Measurements from ENCODE around the gene TAL2. TPM values are rescaled to one million over a fixed set of nuclear protein-coding genes. Genes with fewer than 3 reads are reported as not detected.
"Not testable (repeated sequence)": the region's sequence is repeated elsewhere in the genome, so short reads cannot be mapped to it uniquely, and the experiment has no call there.

Gene TAL2
- total RNA-seq, 1 donor from 2014 or later, result not detected

- DNase-seq (ENCODE audit: low spot score), result no peak
These were observed 11.7 kb downstream of the TAL2 start for GRCh38 chr9:105673850-105674387.

GRCh38 chr9:105676351-105676923 lies 14.2 kb downstream of the TAL2 start:
- DNase-seq (ENCODE audit: low spot score), result no peak

DNA sequence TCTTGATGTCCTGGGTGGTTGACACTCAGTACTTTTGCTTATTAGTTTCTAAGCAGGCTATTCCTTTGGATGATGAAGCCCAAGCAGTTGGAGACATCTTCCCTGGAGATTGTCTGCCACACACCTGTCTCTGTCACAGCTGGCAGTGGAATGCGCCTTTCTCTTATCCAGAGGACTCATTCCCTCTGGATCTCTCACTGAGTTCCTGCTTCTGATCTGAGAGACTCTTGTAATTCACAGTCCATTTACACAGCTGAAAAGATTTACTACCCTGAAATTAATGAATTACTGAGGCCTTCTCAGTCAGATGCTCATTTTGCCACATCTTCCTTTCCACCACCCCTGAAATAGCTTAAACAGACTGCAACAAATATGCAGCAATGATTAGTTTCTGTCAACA lies 15.9 kb downstream of the TAL2 start:
- no peak for DNase-seq (ENCODE audit: low spot score)

DNA sequence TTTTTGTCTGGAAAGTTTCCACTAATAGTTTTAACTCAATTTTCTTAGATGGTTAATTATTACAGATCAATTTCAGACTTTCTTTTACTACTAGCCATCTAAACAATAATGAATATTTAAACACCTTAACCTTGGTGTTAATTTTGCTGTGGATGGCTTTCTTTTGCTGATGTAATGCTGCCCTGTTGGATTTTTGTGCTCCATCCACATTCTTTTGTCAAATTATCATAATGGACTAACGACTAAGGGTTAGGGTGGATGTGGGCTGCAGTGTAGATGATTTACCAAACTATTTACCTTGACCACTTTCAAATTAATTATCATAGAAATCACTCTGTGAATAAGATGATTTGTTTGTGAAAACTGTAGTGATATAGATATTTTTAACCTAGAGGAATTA lies 16.5 kb downstream of the TAL2 start:
- DNase-seq (ENCODE audit: low spot score), result no peak

DNA sequence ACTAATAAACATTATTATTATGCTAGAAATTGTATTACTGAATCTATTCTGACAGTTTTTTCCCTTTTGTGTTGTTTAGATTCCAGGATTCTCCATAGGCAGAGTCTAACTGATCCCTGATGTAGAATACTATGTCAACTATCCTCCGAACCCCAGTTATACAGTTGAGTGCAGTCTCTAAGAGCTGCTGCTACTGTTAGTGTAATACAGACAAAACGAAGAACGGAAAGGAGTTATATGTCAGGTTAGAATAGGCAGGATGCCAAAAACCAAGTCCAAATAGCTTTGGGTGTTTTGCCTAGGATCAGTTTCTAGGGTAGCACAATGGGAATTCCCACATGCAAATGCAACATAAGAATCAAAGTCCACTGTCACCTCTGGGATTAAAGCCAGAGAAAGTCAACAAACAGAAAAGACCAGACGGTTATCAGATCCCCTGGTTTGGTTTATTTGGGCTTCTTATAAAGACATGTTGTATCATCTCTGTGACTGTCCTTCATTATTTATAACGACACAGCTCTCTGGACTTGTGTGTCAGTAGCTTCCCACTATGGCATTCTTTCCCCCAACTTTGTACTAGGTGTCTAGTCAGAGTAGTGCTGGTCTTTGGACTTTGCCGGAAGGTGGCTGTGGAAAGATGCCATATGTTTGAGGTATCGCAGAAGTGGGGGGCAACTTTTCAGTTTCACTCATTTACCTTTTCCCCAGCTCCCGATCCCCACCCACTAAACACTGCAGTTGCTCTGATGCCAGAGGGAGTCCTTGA lies 17.2 kb downstream of the TAL2 start:
- no peak for DNase-seq (ENCODE audit: low spot score)

- no peak for DNase-seq (ENCODE audit: low spot score)
These were observed 19.1 kb downstream of the TAL2 start for GRCh38 chr9:105681313-105681712.

GRCh38 chr9:105681724-105682123 lies 19.5 kb downstream of the TAL2 start:
- no peak for DNase-seq (ENCODE audit: low spot score)

DNA sequence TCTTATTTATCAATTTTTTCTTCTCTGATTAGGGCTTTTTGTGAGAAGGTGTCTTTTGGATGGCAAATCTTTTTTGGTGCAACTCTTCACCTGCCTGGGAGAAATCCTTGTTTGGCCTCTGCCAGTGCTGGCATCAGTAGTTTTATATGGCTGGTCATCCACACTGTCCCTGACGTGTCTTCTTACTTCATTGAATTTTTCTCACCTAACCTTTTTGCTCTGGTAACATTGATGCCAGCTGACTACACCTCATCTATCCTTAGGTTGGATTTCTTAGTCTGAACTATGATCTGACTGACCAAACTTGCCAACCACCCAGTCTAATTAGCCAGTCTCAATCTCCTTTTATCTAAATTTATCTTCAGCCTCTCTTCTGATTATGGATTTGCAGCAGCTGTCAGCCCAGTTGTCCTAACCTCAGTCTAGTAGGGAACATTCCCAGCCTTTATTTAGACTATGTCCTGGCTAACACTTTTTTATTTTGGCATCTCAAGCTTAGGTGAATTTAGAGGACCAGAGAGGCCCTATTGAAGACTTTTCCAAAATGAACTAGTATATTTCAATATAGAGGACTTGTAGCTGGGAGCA lies 21.5 kb downstream of the TAL2 start:
- DNase-seq (ENCODE audit: low spot score), result no peak

DNA sequence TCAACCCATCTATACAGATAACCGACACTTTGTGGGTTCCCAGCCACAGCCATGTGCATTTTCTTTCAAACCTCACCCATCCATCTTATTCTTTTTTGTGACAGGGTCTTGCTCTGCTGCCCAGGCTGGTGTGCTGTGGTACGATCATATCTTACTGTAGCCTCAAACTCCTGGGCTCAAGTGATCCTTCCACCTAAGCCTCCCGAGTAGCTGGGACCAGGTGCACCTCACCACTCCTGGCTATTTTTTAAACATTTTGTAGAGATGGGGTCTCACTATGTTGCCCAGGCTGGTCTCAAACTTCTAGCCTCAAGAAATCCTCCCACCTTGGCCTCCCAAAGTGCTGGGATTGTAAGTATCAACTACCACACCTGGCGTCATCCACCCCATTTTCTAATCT lies 24.7 kb downstream of the TAL2 start:
- DNase-seq (ENCODE audit: low spot score), result no peak

- DNase-seq (ENCODE audit: low spot score), result no peak
These were observed 28.5 kb downstream of the TAL2 start for GRCh38 chr9:105690742-105691141.

DNA sequence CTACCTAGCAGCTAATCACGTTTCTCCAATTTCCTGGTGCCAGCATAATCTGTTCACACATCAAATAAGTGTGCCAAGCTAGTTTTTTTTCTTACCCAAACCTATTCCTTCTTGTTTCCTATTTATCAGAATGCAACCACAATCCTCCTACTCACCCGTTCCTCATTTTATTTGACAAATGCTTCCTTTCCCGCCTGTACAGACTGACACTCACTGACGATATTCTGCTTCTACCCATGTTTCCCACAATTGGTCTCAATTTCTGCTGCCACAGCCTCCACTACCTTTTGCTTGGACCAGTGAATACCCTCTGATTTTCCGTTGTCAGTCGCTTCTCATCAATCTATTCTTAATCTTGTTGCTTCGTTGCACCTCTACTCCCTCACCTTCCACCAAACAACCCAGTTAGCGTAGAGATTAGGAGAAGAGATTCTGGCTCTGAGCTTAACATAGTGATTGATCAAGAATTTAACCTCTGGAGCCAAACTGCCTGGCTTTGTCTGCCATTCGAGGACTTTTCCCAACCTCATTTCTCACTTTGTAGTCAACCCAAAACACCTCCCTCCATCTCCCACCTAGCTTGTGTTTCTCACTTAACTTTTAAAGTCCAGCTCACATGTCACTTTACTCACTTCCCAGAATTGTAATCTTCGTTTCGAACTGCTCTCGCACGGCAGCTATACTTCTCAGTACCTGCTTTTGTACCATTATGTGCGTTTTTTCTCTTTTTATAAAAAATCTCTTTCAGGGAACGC lies 31.4 kb downstream of the TAL2 start:
- DNase-seq (ENCODE audit: low spot score), result no peak

GRCh38 chr9:105694190-105694847 lies 32.1 kb downstream of the TAL2 start, which contains the start of gene TMEM38B:
TMEM38B (plus strand) TSS chr9:105694541; CDS start chr9:105694661, 120 bp downstream.
- DNase-seq (ENCODE audit: low spot score), result peak; percentile 85

- DNase-seq (ENCODE audit: low spot score), result peak; percentile 54
These were observed 32.8 kb downstream of the TAL2 start for GRCh38 chr9:105694848-105695581.

- no peak for DNase-seq (ENCODE audit: low spot score)
These were observed 34.0 kb downstream of the TAL2 start for GRCh38 chr9:105696219-105696793.

DNA sequence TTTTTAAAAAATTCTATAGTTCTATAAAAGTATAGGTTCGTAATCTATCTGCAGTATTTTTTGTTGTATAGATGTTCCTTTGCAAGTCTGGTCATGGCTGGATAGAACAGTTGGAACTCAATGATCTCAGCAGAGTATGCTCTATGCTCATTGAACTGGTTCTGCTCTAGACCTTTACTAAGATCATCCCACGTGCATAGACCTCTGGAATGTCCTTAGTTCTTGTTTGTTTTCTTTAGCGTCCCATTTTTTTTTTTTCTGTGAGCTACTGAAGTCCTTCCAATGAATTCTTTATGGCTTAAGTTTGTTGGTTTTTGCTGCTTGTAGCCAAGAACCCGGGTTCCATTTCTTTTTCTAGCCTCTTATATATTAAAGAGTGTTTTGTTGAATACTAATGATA lies 35.6 kb downstream of the TAL2 start:
- no peak for DNase-seq (ENCODE audit: low spot score)

DNA sequence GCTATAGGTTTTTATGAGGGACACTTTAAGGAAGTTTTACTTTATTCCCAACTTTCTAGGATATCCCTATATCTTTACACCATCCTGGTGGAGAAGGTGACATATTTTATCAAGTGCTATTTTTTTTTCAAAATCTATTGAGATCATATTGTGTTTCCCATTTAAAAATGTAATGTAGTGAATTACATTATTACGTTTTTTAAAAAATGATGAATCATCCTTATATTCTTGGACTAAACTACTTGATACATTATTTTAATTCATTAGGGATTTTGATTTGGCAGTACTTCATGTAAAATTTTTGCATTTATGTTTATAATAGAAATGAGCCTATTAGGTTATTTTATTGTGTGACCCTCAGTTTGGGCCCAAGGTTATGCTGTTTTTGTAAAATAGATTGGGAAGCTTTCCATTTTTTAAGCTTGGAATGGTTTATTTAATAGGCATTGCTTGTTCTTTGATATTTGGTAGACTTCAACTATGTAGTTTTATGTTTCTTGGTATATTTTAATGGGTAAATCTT lies 36.2 kb downstream of the TAL2 start:
- DNase-seq (ENCODE audit: low spot score), result no peak

DNA sequence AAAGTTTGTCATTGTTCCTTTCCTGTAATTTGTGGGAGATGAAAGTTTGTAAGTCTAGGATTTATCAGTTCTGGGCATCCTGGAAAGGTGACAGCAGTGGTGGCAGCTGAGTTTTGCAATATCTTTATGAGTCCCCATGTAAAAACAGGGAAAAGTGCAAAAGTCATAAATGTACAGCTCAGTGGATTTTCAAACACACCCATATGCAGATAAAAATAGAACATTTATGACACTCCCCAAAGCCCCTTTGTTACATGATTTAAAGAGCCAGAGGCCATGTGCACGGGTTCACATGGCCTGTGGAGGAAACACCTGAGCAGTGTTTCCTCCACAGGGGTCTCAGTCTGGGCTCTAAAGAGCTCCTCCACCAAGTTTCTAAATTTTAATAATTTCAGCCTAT lies 38.4 kb downstream of the TAL2 start:
- DNase-seq (ENCODE audit: low spot score), result no peak

DNA sequence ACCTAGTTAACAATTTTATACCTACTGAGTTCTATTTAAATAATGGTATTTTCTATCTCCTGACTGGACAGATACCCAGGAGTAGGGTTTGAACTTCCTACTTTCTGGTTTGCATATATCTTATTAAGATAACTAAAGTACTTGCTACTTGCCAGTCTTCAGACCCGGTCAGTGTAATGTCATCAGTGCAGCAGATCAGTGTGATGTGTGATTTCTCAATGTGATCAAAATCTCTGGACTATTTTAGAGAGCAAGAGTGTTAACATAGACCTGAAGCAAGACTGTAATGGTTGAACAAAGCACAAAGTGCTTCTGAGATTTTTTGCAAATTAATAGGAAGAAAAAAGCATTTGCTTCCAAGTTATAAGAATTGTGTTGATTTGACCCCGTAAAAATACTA lies 38.9 kb downstream of the TAL2 start:
- no peak for DNase-seq (ENCODE audit: low spot score)

- no peak for DNase-seq (ENCODE audit: low spot score)
These were observed 40.0 kb downstream of the TAL2 start for GRCh38 chr9:105702207-105702606.

DNA sequence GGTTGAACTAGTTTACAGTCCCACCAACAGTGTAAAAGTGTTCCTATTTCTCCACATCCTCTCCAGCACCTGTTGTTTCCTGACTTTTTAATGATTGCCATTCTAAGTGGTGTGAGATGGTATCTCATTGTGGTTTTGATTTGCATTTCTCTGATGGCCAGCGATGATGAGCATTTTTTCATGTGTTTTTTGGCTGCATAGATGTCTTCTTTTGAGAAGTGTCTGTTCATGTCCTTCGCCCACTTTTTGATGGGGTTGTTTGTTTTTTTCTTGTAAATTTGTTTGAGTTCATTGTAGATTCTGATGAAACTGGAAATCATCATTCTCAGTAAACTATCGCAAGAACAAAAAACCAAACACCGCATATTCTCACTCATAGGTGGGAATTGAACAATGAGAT lies 41.4 kb downstream of the TAL2 start:
- not testable (repeated sequence) for DNase-seq (ENCODE audit: low spot score)
